Cardiac ventricle fibroblast (primary cell): ENCODE results near the gene POLR2A. TPM values are rescaled to one million over a fixed set of nuclear protein-coding genes. Genes with fewer than 3 reads are reported as not detected.

Experiments used
- total RNA-seq: library from RNA; depleted of rRNA; stranded (reverse); fragments of >200 nt; gene quantifications from 2 replicates; pipeline ENCODE4 v1.2.3, GENCODE V29; 2015

Gene POLR2A
- 67.3 and 74.0 TPM in 2 replicates for total RNA-seq

DNA sequence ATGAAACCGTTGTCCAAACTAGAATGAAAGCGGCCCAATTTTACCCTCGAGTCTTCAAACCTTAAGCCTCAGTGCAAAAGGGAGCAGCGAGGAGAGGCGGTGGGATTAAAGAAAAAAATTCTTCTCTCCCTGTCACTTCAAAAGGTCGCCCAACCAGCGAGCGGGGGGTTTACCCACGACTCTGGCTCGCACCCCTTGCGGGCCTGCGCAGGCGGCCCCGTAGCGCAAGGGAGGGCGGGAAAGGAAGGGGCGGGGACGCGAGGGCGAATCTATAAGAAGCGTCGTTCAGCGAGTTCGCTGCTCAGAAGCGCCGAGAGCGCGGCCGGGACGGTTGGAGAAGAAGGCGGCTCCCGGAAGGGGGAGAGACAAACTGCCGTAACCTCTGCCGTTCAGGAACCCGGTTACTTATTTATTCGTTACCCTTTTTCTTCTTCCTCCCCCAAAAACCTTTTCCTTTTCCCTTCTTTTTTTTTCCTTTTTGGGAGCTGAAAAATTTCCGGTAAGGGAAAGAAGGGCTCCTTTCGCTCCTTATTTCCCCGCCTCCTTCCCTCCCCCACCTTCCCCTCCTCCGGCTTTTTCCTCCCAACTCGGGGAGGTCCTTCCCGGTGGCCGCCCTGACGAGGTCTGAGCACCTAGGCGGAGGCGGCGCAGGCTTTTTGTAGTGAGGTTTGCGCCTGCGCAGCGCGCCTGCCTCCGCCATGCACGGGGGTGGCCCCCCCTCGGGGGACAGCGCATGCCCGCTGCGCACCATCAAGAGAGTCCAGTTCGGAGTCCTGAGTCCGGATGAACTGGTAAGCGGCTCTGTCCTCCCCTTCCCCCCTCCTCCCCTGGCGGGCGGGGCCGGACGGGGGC lies at the start of gene POLR2A:
Gene POLR2A, plus strand, starts transcription at position 300 of the 852 bp plus-strand sequence.

DNA sequence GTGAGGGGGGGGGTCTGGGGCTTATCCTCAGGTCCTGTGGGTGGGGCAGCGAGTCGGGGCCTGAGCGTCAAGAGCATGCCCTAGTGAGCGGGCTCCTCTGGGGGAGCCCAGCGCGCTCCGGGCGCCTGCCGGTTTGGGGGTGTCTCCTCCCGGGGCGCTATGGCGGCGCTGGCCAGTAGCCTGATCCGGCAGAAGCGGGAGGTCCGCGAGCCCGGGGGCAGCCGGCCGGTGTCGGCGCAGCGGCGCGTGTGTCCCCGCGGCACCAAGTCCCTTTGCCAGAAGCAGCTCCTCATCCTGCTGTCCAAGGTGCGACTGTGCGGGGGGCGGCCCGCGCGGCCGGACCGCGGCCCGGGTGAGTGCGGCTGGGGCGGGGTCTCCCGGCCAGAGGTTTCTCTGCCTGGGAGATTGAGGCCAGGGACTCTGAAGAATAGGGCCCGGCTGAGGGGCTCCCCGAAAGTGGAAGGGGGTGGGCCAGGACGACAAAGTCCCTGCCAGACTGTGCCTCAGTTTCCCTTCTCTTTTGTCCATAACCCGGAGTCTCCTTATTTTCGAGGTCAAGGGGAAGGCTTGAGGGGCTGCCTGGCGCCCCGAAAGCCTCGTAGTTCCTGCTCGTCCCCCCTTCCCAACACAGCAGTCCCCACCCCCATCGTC lies 44.6 kb upstream of the POLR2A start, which contains the start of gene FGF11:
Gene FGF11, plus strand, starts transcription at position 51 of the 651 bp plus-strand sequence. Its CDS starts 109 bp downstream, at position 160.

DNA sequence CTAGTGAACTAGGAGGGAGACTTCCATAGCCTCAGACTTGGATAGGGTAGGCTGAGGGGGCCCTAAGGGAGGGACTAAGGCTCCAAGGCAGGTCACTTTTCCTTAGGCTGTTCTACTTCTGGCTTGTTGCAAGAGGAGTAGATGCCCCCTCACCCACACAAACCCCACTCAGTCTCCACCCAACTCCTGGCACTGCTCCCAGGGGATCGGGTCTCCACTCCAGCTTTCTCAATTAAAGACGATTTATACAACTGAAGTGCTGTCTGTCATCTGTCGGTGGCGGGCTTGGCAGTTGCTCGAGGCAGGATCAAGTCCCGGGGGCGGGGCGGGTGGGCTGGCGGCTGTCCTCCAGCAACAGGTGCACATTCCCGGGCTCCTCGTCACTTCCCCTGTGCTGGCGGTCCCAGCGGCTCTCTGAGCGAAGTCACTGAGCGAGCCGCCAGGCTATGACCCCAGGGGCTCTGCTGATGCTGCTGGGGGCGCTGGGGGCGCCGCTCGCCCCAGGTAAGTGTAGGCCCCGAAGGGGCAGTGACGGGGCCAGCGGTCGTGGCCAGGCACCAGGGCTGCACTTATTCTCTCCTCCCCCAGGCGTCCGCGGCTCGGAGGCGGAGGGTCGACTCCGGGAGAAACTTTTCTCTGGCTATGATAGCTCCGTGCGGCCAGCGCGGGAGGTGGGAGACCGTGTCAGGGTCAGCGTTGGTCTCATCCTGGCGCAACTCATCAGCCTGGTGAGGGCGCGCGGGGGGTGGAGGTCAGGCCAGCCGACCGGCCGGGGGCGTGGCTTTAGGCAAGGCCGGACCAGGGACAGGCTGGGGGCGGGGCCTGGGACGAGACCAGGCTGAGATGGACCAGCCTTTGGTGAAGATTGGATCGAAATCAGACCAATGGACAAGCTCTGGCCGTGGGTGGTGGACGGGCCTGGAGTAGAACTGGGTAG lies 39.2 kb upstream of the POLR2A start, which contains the start of gene CHRNB1:
Gene CHRNB1, plus strand, starts transcription at position 380 of the 937 bp plus-strand sequence. Its CDS starts 67 bp downstream, at position 447.

DNA sequence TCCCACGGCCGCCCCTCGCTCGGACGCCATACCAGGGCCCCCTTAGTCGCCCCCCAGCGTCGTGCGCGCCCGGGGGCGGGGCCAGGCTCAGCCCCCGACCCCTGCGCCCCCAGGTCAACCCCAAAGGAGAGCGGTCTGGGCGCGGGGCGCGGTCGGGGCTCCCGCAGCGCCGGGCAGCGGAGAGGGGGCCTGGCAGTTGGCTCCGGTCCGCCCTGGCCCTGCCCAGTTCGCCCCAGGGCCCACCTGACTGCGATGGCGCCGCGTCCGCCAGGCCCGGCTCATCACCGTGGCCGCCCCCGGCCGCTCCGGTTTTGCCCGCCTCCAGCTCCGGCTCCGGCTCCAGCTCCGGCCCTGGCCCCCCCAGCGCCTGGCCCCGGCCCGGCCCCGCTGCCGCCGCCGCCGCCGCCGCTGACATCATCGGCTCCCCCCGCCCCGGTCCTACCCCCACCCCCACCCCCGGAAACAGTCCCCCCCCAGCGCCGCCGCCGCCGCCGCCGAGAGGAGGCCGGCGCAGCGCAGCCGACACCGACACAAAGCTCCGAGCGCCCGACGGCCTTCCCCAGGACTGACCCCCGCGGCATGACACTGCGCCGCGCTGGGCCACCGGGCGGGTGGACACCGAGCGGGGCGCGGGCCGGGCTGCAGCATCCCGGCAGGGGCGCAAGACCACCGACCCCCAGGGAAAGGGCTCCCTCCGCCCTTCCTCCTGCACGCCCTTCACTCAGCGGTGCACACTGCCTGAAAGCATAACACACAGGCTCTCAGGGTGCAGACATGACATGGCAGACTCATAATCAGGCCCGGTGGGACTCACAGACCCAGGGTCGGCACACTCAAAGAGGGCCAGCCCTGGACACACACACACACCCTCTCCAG lies 4.7 kb upstream of the POLR2A start, which contains the start of gene ZBTB4:
Gene ZBTB4, minus strand, starts transcription at position 419 of the 876 bp plus-strand sequence. CDS start 12,830 bp downstream, outside the sequence.

DNA sequence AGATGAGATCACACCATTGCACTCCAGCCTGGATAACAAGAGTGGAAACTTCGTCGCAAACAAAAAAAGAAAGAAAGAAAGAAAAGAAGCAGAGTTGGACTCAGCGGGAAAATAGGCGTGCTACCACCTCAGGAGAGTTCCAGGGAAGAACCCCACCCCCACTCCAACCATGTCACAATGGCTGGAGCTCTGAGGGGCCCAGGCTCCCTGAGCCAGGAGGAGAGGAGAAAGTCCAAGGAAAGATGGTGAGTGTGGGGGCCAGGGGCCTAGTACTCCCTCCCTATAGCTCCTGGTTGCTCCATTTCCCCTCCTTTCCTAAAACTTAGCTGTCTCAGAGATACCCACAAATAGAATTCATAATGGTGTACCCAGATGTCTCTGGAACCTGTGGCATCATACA lies 2.9 kb upstream of the POLR2A start, which contains the start of gene SLC35G6:
Gene SLC35G6, plus strand, starts transcription at position 172 of the 400 bp plus-strand sequence. Its CDS starts 71 bp downstream, at position 243.

DNA sequence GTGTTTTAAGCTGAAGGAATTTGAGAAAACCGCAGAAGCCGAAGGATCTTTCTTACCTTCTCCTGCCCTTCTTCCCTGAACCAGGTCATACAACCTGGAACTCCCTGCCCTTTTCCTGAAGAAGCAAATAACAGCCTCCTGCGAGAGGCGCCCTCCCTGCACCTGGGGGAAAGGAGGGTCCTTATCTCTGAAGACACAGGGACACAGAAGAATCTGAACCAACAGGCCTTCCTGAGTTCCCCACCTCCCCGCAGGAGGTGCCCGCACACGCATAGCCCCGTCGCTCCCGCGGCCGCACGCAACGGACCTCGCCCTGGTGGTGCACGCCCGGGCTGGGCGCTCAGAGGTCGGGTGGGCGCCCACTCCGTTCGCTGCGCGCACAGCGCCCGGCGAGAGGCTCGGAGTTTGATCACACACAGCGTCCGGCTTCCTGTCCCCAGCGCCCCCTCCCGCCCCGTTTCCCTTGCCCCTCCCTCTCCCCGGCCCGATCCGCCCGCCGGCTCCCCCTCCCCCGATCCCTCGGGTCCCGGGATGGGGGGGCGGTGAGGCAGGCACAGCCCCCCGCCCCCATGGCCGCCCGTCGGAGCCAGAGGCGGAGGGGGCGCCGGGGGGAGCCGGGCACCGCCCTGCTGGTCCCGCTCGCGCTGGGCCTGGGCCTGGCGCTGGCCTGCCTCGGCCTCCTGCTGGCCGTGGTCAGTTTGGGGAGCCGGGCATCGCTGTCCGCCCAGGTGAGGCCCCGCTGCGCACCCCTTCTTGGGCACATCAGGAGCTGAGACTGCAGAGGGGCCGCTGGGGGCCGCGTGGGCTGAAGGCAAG lies 64.6 kb downstream of the POLR2A start, which contains the start of gene TNFSF12:
Gene TNFSF12, plus strand, starts transcription at position 474 of the 816 bp plus-strand sequence. Its CDS starts 96 bp downstream, at position 570.

Other genes with a start within 250 kb of the POLR2A start
- 31.5 and 44.1 TPM in 2 replicates for gene DVL2, start 249.8 kb upstream of the POLR2A start, total RNA-seq
- gene PHF23, start 244.9 kb upstream of the POLR2A start, total RNA-seq, result 38.6 and 48.0 TPM in 2 replicates
- gene GABARAP, start 241.9 kb upstream of the POLR2A start, total RNA-seq, result 318 and 677 TPM in 2 replicates
- gene CTDNEP1, start 232.6 kb upstream of the POLR2A start, total RNA-seq, result 78.3 and 99.5 TPM in 2 replicates
- gene ELP5, start 232.2 kb upstream of the POLR2A start, total RNA-seq, result 30.1 and 41.1 TPM in 2 replicates
- 2.0 TPM in 1 of 2 replicates, not detected in the other for gene CLDN7, start 221.9 kb upstream of the POLR2A start, total RNA-seq
- 0.05 TPM in 1 of 2 replicates, not detected in the other for gene SLC2A4, start 202.6 kb upstream of the POLR2A start, total RNA-seq
- gene YBX2, start 189.7 kb upstream of the POLR2A start, total RNA-seq, result 0.06 TPM in 1 of 2 replicates, not detected in the other
- gene EIF5A, start 176.7 kb upstream of the POLR2A start, total RNA-seq, result 259 and 332 TPM in 2 replicates
- 29.9 and 34.0 TPM in 2 replicates for gene GPS2, start 169.0 kb upstream of the POLR2A start, total RNA-seq
- gene NEURL4, start 155.0 kb upstream of the POLR2A start, total RNA-seq, result 6.4 and 12.7 TPM in 2 replicates
- gene ACAP1, start 147.8 kb upstream of the POLR2A start, total RNA-seq, result 0.73 TPM in 1 of 2 replicates, not detected in the other
- 11.9 and 14.6 TPM in 2 replicates for gene KCTD11, start 132.2 kb upstream of the POLR2A start, total RNA-seq
- gene TMEM95, start 129.2 kb upstream of the POLR2A start, total RNA-seq, result not detected in 2 replicates
- 0.05 TPM in 1 of 2 replicates, not detected in the other for gene TNK1, start 103.3 kb upstream of the POLR2A start, total RNA-seq
- gene PLSCR3, start 89.8 kb upstream of the POLR2A start, total RNA-seq, result 48.7 and 57.0 TPM in 2 replicates
- gene TMEM256, start 80.3 kb upstream of the POLR2A start, total RNA-seq, result 42.9 and 68.5 TPM in 2 replicates
- 20.6 and 23.5 TPM in 2 replicates for gene NLGN2, start 76.5 kb upstream of the POLR2A start, total RNA-seq
- not detected in 2 replicates for gene SPEM1, start 64.0 kb upstream of the POLR2A start, total RNA-seq
- gene SPEM2, start 58.8 kb upstream of the POLR2A start, total RNA-seq, result not detected in 2 replicates
- not detected in 2 replicates for gene SPEM3, start 55.5 kb upstream of the POLR2A start, total RNA-seq
- gene TMEM102, start 48.9 kb upstream of the POLR2A start, total RNA-seq, result 0.62 and 2.1 TPM in 2 replicates
- gene FGF11, start 44.9 kb upstream of the POLR2A start, total RNA-seq, result 1.1 and 1.2 TPM in 2 replicates
- 2.5 and 4.8 TPM in 2 replicates for gene CHRNB1, start 39.3 kb upstream of the POLR2A start, total RNA-seq
- 25.5 and 32.9 TPM in 2 replicates for gene ZBTB4, start 4.7 kb upstream of the POLR2A start, total RNA-seq
- gene SLC35G6, start 2.9 kb upstream of the POLR2A start, total RNA-seq, result not detected in 2 replicates
- 14.6 and 15.0 TPM in 2 replicates for gene TNFSF12, start 64.7 kb downstream of the POLR2A start, total RNA-seq
- gene TNFSF13, start 74.4 kb downstream of the POLR2A start, total RNA-seq, result 3.2 and 8.0 TPM in 2 replicates
- 30.5 and 32.1 TPM in 2 replicates for gene SENP3, start 77.6 kb downstream of the POLR2A start, total RNA-seq
- 25.7 and 31.7 TPM in 2 replicates for gene CD68, start 95.3 kb downstream of the POLR2A start, total RNA-seq
- 62.5 and 77.8 TPM in 2 replicates for gene MPDU1, start 99.5 kb downstream of the POLR2A start, total RNA-seq
- 0.20 and 0.25 TPM in 2 replicates for gene SOX15, start 105.7 kb downstream of the POLR2A start, total RNA-seq
- 20.4 and 24.7 TPM in 2 replicates for gene FXR2, start 130.5 kb downstream of the POLR2A start, total RNA-seq
- gene SAT2, start 143.5 kb downstream of the POLR2A start, total RNA-seq, result 131 and 141 TPM in 2 replicates
- 0.81 and 0.83 TPM in 2 replicates for gene SHBG, start 145.8 kb downstream of the POLR2A start, total RNA-seq
- 0.10 and 0.12 TPM in 2 replicates for gene ATP1B2, start 166.6 kb downstream of the POLR2A start, total RNA-seq
- 33.1 and 47.9 TPM in 2 replicates for gene TP53, start 203.1 kb downstream of the POLR2A start, total RNA-seq
- 4.1 and 4.9 TPM in 2 replicates for gene WRAP53, start 204.1 kb downstream of the POLR2A start, total RNA-seq
- 7.0 and 8.4 TPM in 2 replicates for gene EFNB3, start 220.8 kb downstream of the POLR2A start, total RNA-seq
- gene DNAH2, start 233.4 kb downstream of the POLR2A start, total RNA-seq, result 1.2 TPM in 2 replicates